Endothelial cell of umbilical vein (primary cell): Measurements from ENCODE around the gene MAP2K5.

Experiments used
- CTCF ChIP-seq, 2 donors: IDR thresholded peaks; 1 replicate in 1 of 2; 2 replicates in 1 of 2; pipeline ENCODE4 v1.5.1; 2011; ENCODE audit warnings: low read length in 2 of 2, mild to moderate bottlenecking in 2 of 2, moderate library complexity in 2 of 2, control low read depth in 1 of 2, inconsistent platforms in 1 of 2, low read depth in 1 of 2; ENCODE audit not compliant: insufficient read depth in 1 of 2; ENCODE audit errors: extremely low read depth in 1 of 2
- EZH2 ChIP-seq: IDR thresholded peaks from 2 replicates; pipeline ENCODE4 v1.6.1; 2012; ENCODE audit warnings: borderline replicate concordance, low read depth, mild to moderate bottlenecking, moderate library complexity, low read length, inconsistent platforms; ENCODE audit not compliant: severe bottlenecking
- GATA2 ChIP-seq: IDR thresholded peaks from 2 replicates; pipeline ENCODE4 v1.7.0; 2011; ENCODE audit warnings: low read depth, mild to moderate bottlenecking, moderate library complexity, mixed read lengths, low read length; ENCODE audit not compliant: insufficient read length, insufficient read depth
- POLR2A ChIP-seq: IDR thresholded peaks from 2 replicates; pipeline ENCODE4 v1.6.1; 2012; ENCODE audit warnings: low read depth, mild to moderate bottlenecking, control low read depth, low read length

- TF ChIP-seq POLR2A (no peak), GATA2 (peak; percentile 35), EZH2 (no peak), CTCF (IDR thresholded peaks at IDR 0.05; ENCODE audit: extremely low read depth in 1 of 2, insufficient read depth in 1 of 2, low read depth in 1 of 2, low read length in 2 of 2) (no peak)
Measured at GRCh38 chr15:67531379-67531914, 11.1 kb upstream of the MAP2K5 start.
